ENCODE measurements around the gene FAIM2.

Gene FAIM2

GRCh38 chr12:49939307-49939706, 35.6 kb upstream of the FAIM2 start:
- no peak for DNase-seq

- DNase-seq = no peak
Measured at GRCh38 chr12:49937639-49938300, 34.1 kb upstream of the FAIM2 start.

- DNase-seq = no peak
Measured at GRCh38 chr12:49936925-49937324, 33.2 kb upstream of the FAIM2 start.

- no peak for DNase-seq
Measured at GRCh38 chr12:49934505-49934904, 30.8 kb upstream of the FAIM2 start.

GRCh38 chr12:49933796-49934195, 30.1 kb upstream of the FAIM2 start:
- DNase-seq = no peak

GRCh38 chr12:49932533-49933130, 28.9 kb upstream of the FAIM2 start:
- DNase-seq = no peak

- no peak for DNase-seq
Measured at GRCh38 chr12:49932023-49932422, 28.3 kb upstream of the FAIM2 start.

GRCh38 chr12:49930515-49931288, 27.0 kb upstream of the FAIM2 start:
- no peak for DNase-seq

- DNase-seq = no peak
Measured at GRCh38 chr12:49929581-49929980, 25.9 kb upstream of the FAIM2 start.

GRCh38 chr12:49928471-49928870, 24.8 kb upstream of the FAIM2 start:
- no peak for DNase-seq

GRCh38 chr12:49925433-49926204, 21.9 kb upstream of the FAIM2 start:
- no peak for DNase-seq

GRCh38 chr12:49924628-49925246, 21.0 kb upstream of the FAIM2 start:
- DNase-seq = no peak

GRCh38 chr12:49923880-49924556, 20.3 kb upstream of the FAIM2 start:
- DNase-seq = no peak

GRCh38 chr12:49923035-49923644, 19.4 kb upstream of the FAIM2 start:
- DNase-seq = no peak

GRCh38 chr12:49922349-49923034, 18.8 kb upstream of the FAIM2 start:
- DNase-seq = no peak

GRCh38 chr12:49921936-49922335, 18.2 kb upstream of the FAIM2 start:
- DNase-seq = no peak

GRCh38 chr12:49921299-49921698, 17.6 kb upstream of the FAIM2 start:
- DNase-seq = no peak

GRCh38 chr12:49920915-49921286, 17.2 kb upstream of the FAIM2 start:
- no peak for DNase-seq

- DNase-seq = no peak
Measured at GRCh38 chr12:49920241-49920914, 16.7 kb upstream of the FAIM2 start.

- no peak for DNase-seq
Measured at GRCh38 chr12:49917788-49918173, 14.1 kb upstream of the FAIM2 start.
